Renal cortex interstitium (tissue), 11 donors: ENCODE data around the gene DENND1A. TPM values are rescaled to one million over a fixed set of nuclear protein-coding genes. Genes with fewer than 3 reads are reported as not detected.

ENCODE experiments used
- DNase-seq, 11 donors: peaks; one replicate each; pipeline ENCODE4 v3.0.0-alpha.2; 2013; ENCODE audit warnings: low read depth in 9 of 11, low spot score in 4 of 11; ENCODE audit errors: extremely low read depth in 1 of 11
- polyA plus RNA-seq, 3 donors: library from polyadenylated mRNA; unstranded; fragments of 120-200 nt; gene quantifications; one replicate each; pipeline ENCODE4 v1.2.1, GENCODE V29; 2013; ENCODE audit not compliant: insufficient read length in 3 of 3

Gene DENND1A
- polyA plus RNA-seq, 3 donors, result 21.9 to 24.4 (median 22.3) TPM

- DNase-seq, result no peak
Measured at GRCh38 chr9:123796618-123797484, 133.1 kb downstream of the DENND1A start.

DNA sequence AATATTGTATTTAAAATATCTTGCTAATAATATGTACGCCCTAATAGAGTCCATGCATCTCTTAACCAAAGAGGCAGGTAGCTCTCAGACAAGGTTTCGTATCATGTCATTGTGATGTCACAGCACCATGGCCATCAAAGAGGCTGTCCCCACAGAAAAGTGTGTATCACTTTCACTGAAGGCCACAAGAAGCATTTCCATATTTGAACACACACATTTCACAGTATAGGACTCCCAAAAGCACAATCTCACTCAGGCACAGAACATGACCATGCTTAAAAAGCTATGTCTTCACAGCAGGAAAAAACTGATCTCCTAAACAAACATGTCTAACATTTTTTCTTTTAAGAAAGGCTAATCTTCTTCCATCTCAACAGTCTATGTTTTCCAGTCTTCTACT, 133.8 kb downstream of the DENND1A start:
- no peak for DNase-seq

GRCh38 chr9:123795336-123795735, 134.6 kb downstream of the DENND1A start:
- no peak for DNase-seq

GRCh38 chr9:123792501-123792900, 137.4 kb downstream of the DENND1A start:
- DNase-seq, result no peak

DNA sequence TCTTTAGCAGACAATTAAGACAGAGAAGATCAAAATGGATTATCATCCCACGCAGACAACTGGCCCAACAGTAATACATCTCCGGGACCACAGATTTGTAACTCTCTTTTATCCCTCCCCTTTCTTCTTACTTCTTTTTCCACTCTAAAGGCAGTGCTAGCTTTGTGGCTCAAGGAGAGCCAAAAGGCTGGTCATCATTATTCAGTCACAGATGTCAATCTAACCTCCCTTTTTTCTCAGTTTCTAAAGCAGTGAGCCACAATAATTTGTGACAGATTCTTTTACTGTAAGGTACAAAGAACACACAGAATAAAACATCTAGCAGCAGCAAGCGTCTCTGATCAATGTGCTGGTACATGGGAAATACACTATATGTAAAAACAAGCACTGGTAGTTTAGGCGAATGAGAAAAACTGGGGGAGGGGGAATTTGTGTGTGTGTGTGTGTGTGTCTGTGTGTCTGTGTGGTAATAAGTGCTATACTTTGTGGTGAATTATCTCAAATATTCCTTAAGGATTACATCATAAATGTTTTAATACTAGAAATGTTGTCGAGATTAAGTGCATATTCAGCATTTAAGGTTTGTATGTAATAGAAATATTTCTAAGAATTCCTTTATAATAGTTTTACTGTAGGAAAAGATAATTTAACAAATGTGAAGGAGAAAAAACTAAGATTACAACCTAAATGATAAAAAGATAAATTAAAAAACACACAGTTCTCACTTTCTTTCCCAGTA, 140.2 kb downstream of the DENND1A start:
- DNase-seq, result no peak

DNA sequence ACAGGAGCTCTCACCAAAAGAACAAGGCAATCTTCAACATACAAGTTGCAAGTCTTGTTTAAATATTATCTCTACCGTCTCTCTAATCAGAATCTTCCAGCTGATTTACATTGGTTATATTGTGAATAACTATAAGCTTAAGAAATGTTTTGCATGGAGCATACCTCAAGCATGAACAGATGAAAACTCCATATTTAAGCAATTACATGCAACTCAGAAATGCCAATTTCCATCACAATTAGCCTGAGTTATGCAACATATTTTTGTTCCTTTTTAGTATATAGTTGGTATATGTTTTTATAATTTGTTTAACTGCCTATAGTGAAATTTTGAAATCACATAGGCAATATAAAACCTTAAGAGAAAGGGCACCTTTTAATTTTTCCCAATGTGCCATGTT, 142.5 kb downstream of the DENND1A start:
- DNase-seq, result no peak

DNA sequence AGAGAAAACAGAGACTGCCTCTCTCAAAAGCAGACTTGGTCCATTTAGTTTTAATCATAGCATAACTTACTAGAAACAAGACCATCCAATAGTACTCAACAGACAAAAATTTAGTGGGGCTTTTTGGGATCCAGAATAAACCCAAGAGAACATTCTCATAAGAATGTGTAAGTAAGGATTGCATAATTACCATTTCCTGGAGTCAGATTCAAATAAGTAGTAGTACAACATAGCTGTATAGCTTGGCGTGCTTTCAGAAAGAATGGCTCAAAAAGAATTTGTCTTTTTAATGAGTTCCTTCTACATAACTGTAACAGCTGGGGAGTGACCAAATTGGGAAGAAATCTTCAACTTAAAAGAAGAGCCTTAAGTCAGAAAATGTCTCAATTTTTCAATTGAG, 145.4 kb downstream of the DENND1A start:
- peak in 2 of 11 donors; percentile 20 to 39 for DNase-seq

GRCh38 chr9:123778232-123778902, 151.6 kb downstream of the DENND1A start:
- DNase-seq, result no peak

- no peak for DNase-seq
Measured at GRCh38 chr9:123776708-123777537, 153.0 kb downstream of the DENND1A start.

DNA sequence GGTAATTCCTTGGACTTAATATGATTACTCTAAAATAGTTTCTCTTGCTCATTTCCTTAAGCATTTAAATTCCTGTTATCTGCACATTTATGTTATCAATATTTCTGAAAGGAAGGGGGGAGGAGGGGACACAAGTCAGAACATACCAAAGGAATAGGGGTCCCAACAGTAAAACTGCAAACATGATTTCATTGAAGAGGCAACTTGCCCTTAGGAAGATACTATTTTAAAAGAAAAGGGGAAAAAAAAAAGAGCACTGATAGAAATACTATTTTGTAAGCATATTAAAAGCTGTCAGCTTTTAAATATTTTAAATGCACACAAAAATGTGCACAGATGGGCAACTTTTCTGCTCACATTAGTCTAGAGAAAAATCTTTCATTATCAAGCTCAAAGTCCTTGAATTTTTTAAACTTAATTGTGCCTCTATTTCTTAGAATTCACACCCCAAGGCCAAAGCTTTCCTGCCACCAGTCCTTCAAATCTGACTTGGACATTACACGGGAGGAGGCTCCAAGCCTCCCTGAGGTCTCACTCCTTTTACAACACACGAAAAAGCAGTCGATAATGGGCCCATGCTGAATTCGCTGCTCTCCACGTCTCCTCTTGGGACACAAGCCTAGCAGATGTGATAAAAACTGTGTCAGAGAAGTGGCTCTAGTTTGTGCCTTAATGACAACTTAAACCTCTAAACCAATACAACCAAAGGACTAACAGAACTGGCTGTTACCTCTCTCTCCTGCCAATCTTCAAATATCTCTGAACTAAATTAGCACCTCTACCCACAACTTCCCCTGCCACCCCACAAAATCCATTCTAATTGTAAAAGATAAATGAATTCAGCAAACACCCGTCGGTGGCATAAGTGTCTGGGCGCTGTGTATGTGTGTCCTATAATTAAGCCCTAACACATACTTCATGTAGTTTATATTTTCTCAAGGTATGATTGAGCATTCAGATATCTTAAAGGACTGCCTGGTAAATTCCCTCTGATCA, 154.3 kb downstream of the DENND1A start:
- no peak for DNase-seq

DNA sequence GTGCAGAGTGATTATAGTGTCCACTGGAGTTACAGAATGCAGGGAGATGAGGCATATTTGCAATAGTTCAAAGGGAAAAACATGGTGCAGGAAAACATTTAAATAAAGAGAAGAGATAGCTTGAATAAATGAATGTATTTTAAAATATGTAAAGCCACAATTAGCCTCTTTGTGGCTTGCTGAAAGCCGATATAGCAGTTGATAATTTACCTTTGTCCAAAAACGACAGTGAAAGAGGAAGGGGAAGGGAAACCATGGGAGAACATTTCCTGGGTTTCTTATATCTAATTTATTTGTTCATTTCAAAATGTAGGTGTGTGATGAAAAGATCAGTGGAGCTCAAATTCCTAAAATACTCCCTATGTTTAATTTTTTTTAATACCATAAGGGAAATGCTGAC, 156.1 kb downstream of the DENND1A start:
- DNase-seq, result no peak

GRCh38 chr9:123772967-123773366, 157.0 kb downstream of the DENND1A start:
- no peak for DNase-seq

GRCh38 chr9:123772374-123772773, 157.6 kb downstream of the DENND1A start:
- no peak for DNase-seq

DNA sequence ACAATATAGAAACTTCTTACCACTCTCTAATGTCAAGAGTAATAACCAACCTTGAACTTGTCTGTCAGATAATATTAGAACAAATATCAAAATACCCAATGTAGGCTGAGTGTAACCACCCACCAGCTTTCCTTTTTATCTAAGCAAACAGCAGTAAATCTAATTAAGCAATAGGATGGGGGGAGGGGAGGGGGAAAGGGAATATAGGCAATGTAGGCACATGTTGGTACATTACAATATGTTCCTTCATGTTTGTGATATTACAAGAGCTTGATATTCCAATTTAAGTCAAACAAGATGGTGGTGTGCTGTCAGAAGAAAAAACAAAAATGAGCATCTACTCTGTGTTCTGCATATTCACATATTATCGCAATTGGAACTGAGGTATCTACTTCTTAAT, 158.2 kb downstream of the DENND1A start:
- DNase-seq, result no peak

DNA sequence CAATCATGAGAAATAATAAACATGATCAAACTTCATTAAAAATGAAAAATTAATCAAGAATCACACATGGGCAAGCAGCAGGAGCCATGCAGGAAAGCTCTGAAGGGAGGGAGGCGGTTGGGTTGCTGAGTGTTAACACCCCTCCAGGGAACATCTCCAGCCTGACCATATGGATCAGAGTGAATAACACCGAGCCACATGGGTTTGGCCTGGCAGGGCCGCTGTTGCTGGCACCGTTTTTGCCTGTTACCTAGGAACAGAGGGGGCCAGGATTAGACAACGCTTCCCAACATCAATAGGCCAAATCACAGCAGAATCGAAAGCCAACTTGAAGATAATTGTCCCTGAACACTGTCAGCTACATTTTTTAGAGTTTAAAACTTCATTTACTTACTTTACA, 160.2 kb downstream of the DENND1A start:
- DNase-seq, result no peak

- DNase-seq, result no peak
Measured at GRCh38 chr9:123763910-123764588, 165.9 kb downstream of the DENND1A start.

DNA sequence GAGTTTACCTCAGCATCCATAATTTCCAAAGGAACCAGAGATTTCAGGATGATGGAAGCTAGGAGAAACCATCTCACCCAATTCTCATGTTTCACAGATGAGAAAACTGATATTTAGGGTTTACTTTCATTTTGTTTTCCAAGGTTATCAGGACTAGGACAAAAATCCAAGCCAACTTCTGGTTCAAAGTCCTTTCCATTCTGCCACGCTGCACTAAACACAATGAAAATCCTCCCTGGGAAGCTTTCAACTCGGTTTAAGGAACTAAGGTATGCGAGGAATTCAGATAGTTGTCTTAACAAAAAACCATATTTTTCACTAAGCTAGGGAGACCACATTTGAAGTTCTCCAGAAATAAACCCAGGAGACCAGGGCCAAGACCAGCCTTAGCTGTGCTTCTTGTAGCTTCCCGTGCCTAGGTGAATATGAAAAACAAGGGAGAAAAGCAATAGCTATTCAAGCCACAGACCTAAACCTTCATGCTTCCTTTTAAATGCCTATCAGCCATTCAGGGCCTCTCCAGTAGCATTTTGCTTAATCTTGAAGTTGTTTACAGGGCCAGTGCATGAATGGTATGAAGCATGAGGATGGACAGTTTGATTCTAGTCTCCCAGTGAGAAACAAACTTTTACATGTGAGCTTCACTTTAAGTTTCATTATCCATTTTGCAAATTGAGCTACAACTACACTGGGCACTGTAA, 167.9 kb downstream of the DENND1A start:
- peak in 1 of 11 donors; percentile 37 for DNase-seq
